HG03066 (cell line): ENCODE results near the gene TMEM243.
"Not testable (repeated sequence)": the region's sequence is repeated elsewhere in the genome, so short reads cannot be mapped to it uniquely, and the experiment has no call there.

Experiments
- ATAC-seq: cut with Tn5 transposase; IDR thresholded peaks from one replicate; pipeline ENCODE4 v1.9.1; 2021; ENCODE audit warnings: low read depth; ENCODE audit not compliant: unreplicated experiment

Gene TMEM243

DNA sequence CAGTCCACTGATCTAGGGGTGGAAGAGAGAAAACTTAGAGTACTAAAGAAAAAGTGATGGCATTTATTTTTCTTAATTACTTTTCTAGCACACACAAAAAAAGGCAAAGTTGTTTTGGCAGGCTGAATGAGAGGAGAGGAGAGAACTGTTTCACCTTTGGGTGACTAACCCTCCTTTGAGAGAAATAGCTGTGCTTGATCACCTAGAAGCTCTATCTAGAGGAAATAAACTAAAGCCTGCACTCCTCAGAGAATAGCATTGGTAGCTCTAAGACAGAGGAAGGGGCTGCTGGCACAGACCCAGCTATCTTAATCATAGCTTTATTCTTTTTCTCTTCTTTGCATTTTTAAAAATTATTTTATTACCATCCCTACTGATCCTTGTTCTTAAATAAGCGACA is 6.3 kb downstream of the TMEM243 start:
- ATAC-seq: no peak

DNA sequence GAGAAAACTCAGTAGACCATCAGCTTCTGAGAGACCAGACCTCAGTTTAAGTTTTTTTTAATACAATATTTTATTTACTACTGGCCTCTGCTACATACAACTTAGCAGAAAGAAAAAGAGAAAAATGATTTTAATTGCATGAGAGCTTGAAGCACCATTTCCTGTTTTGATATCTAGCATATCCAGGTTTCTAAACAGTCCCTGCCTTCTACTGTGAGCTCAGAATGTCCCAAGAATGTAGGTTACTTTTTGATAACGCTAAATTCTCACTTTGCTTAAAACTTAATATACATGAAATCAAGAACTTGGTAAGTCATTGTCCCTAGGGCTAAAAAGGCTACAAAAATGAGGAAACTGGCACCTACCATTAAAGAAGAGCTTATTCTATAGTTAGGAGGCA is 7.0 kb downstream of the TMEM243 start:
- ATAC-seq: no peak

DNA sequence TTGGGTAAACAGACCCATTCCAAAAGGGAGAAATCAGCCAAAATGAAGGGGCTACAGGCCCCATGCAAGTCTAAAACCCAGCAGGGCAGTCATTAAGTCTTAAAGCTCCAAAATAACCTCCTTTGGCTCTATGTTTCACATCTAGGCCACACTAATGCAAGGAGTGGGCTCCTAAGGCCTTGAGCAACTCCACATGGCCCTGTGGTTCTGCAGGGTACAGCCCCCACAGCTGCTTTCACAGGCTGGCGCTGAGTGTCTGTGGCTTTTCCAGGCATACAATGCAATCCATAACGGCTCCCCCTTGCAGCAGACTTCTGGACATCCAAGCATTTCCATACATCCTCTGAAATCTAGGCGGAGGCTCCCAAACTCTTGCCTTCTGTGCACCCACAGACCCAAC is 9.0 kb downstream of the TMEM243 start:
- ATAC-seq: no peak

DNA sequence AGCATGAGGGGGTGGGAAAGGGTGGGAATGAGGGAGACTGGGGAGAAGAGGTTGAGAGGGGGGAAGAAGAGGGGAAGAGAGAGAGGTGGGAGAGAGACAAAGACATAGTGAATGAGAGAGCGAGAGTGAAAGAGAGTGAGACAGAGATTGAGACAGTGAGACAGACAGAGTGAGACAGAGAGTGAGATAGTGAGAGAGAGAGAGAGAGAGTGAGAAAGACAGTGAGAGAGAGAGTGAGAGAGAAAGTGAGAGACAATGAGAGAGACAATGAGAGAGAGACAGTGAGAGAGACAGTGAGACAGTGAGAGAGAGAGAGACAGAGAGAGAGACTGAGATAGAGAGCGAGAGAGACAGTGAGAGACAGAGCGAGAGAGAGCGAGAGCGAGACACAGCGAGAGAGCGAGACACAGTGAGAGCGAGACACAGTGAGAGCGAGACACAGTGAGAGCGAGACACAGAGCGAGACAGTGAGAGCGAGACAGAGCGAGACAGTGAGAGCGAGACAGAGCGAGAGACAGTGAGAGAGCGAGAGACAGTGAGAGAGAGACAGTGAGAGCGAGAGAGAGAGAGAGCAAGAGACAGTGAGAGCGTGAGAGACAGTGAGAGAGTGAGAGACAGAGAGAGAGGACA is 10.1 kb downstream of the TMEM243 start:
- no peak for ATAC-seq

DNA sequence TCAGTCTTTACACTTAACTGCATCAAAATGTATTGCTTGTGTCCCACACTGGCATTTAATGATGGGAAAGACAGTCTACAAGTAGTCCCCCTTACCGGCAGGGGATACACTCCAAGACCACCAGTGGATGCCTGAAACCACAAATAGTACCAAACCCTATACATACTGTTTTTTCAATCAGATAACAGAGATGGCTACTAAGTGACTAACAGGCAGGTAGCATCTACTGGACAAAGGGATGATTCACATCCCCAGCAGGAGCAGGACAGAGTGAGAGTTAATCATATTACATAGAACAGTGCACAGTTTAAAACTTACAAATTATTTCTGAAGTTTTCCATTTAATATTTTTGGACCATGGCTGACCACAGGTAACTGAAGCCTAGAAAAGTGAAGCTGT is 13.2 kb downstream of the TMEM243 start:
- ATAC-seq: no peak

DNA sequence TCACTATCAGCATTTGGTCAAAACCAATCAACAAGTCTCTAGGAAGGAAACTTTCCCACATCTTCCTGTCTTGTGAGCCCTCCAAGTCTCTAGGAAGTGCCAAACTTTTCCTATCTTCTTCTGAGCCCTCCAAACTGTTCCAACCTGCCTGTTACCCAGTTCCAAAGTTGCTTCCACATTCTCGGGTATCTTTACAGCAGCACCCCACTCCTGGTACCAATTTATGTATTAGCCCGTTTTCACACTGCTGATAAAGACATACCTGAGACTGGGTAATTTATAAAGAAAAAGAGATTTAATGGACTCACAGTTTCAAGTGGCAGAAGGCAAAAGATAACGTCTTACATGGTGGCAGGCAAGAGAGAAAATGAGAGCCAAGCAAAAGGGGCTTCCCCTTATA is 13.8 kb downstream of the TMEM243 start:
- not testable (repeated sequence) for ATAC-seq

DNA sequence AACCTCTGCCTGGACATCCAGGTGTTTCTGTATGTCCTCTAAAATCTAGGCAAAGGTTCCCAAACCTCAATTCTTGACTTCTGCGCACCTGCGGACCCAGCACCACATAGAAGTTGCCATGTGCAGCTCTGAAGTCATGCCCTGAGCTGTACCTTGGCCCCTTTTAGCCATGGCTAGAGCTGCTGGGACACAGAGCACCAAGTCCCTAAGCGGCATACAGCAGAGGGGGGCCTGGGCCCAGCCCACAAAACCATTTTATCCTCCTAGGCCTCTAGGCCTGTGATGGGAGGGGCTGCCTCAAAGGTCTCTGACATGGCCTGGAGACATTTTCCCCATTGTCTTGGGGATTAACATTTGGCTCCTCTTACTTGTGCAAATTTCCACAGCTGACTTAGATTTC is 14.6 kb downstream of the TMEM243 start:
- no peak for ATAC-seq

DNA sequence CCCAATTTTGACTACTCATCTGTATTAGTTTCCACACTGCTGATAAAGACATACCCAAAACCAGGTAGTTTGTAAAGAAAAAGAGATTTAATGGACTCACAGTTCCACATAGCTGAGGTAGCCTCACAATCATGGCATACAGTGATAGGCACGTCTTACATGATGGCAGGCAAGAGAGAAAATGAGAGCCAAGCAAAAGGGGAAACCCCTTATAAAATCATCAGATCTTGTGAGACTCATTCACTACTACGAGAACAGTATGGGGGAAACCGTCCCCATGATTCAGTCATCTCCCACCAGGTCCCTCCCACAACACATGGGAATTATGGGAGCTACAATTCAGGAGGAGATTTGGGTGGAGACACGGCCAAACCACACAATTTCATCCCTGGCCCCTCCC is 15.6 kb downstream of the TMEM243 start:
- ATAC-seq: not testable (repeated sequence)

DNA sequence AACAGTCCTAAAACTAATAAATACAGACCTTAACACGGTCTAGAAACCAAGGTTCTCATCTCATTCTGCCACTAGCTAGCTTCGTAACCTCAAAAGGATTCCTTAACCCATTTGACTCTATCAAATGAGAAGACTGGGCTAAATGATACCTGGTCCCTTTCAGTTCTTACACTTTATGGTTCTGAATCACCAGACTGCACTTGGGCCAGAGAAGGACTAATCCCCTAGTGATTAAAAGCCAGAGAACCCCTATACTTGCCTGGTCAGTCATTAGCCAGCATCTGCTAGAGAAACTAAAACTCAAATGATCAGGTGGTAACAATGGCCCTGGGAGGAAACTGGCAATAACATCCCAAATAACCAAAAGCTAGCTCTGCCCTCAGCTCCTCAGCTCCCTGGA is 16.8 kb downstream of the TMEM243 start:
- no peak for ATAC-seq

DNA sequence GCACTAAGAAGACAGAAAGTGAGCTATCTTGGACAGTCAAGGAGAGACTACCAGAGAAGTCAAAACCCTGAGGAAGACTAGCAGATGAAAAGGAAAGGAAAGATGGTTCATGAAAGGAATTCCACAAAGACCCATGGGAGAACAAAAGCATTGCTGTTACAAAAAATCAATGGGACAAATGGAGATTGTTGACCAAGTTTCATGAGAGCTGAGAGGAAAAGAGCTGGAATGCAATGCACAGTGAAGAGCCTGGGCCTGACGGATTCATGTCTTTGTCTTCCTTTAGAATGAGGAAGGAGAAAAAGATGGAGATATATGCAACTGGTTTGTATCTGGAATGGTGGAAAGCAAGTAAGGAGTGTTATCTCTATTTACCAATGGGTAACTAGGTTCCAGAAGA is 17.3 kb downstream of the TMEM243 start:
- no peak for ATAC-seq

DNA sequence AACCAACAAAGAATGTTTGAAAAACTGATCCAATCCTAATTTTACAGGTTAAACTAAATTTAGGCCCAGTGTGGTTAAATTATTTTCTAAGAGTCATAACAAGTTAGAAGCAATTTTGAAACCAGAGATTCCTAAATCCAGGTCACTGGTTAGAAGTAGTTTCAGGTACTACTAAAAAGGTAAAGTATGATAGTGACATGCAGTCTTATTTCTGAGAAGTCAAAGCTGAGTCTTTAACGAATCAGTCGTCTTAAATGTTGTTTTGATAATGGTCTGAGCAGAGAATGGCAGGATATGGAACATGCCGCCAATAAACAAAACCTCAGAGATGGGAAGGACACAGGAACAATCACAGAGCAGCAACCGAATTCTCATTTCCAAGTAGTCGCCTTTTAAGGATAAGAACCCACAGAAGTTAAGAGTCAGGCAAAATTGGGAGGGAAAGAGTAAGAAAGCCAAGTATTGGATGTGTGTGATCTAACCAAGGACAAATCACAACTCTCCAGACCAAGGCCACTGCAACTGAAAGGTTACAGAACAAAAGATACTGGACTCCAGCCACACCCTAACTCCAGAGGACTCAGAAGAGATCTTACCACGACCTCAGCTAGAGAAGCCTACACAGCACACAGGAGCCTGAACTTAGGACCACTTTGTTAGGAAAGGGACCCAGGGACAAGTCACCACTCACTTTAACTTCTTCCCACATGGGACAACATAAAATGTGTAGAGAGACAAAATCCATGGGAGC is 19.7 kb downstream of the TMEM243 start:
- ATAC-seq: no peak

DNA sequence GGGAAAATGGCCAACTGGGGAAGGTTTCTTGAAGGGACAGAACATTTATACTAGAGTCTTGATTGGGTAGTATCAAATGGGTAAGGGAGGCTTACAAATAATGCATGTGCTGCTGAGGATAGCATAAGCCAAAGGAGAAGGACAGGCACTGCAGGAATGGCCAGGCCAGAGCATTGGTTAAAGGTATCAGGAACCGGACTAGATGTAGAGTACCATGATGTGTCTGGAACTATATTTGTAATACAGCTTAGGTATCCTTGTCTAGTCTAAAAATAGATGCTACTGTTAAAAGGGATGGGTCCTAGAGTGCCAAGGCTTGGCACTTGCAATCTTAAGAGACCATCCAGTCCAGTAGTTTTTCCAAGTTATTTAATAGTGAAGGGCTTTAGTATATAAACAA is 20.3 kb downstream of the TMEM243 start:
- ATAC-seq: no peak

DNA sequence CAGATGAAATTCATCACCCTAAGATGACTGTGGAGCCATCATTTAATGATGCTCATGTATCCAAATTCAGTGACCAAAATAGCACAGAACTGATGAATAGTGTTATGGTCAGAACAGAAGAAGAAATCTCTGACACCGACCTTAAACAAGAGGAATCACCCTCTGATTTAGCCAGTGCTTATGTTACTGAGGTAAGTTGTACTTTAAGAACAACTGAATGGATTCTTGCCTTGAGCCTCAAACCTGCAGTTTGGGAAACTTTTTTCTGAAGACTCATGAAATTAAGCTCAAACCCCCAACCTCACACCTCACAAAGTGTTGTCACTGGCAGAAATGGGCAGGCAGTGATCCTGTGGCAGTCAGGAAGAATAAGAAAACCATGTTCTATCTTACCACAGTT is 25.6 kb downstream of the TMEM243 start:
- no peak for ATAC-seq

DNA sequence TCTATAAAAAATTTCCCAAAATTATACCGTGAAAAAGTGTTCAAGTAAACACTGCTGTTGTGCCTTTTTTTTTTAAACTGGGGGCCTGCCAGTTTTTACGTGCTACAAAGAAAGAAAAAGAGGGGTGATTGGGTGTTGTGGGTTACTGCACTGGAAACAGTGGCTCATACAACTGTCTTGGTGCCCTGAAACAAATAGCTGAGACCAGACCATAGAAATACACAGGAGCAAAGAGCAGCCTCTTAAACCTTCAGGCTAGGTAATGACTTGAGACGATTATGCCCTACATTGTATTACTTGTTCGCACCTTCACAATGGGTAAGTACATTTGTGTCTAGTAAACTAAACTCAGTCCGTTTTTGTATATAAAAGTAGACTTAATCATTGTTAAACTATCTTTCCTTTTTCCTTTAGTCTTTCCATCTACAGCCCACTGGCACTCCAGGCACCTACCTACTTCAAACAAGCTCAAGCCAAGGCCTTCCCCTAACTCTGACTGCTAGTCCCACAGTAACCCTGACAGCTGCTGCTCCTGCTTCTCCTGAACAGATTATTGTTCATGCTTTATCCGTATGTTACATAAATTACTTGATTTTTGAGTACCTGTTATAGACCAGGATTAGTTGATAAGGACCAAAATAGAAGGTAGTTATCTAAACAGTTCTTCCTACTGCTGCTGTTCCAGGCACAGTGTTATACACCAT is 26.6 kb downstream of the TMEM243 start:
- ATAC-seq: no peak

DNA sequence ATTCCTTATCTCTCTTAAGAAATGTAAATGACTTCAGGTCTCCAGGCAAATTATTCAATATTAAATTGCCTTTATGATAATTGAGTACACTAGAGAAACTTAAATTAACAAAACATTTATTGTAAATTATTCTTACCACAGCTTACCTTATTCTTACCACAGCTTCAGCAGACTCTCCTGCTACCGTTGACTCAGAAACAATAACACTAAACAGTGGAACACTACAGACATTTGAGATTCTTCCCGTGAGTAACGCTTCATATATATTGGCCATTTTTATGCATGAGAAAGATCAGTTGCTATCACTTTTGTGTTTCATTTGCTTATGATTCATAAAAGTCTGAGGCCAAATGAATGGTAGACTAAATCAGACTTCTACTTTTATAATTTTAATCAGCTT is 28.7 kb downstream of the TMEM243 start:
- no peak for ATAC-seq

DNA sequence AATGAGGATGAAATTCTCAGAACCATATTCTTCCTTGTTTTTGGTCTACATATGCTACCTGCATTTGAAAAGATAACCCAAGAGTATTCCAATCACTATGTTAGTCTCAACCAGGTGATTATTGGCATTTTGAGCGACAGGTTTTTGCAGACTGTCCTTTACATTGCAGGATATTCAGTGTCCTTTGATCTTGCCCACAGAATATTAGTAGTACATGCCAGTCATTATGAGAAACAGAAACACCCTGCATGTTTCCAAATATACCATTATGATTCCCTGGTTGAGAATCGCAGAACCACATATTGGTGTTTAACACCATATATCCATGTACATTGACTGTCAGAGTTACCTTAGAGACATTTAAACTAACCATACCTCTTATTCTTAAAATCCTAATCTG is 30.6 kb downstream of the TMEM243 start:
- no peak for ATAC-seq

DNA sequence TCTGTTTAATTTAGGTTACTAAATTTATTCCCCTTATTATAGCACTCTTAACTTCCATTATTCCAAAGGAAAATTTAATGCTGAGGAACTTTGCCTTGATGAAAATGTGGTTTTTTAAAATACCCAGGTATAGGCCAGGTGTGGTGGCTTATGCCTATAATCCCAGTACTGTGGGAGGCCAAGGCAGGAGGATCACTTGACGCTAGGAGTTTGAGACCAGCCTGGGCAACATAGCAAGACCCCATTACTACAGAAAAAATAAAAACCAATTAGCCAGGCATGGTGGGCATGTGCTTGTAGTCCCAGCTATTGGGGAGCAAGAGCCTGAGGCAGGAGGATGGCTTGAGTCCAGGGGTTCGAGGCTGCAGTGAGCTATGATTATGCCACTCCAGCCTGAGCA is 32.4 kb downstream of the TMEM243 start:
- ATAC-seq: no peak

DNA sequence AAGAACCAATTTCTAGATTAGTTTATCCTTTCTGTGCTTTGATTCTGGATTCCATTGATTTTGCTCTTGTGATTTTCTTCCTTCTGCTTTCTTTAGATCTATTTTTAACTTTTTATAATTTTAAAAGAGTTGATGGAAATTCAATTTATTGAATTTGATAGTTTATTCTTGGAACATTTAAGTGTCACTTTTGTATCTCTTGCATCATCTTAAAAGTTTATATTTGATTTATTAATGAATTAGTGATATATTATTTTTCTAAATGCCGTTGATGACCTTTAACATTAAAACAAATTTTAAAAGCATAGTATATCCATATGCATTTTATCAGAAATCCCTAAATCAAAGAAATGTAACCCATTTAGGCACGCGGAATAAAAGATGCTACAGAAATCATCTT is 40.4 kb downstream of the TMEM243 start:
- ATAC-seq: no peak

DNA sequence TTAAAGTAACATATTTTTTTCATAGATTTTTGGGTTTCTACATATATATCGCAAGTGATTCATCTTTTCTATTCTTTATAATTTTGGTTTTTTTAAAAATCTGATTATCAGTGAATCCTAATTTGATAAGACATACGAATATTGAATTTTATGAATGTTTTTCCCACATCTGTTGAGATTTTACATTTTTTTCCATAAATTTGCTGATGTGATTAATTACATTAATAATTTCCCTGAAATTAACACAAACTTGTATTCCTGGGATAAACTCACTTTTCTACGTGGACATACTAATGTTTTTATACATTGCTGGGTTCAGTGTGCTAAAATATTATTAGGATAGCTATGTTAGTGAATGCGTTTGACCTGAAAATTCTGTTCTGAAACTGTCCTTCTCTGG is 41.2 kb downstream of the TMEM243 start:
- no peak for ATAC-seq

DNA sequence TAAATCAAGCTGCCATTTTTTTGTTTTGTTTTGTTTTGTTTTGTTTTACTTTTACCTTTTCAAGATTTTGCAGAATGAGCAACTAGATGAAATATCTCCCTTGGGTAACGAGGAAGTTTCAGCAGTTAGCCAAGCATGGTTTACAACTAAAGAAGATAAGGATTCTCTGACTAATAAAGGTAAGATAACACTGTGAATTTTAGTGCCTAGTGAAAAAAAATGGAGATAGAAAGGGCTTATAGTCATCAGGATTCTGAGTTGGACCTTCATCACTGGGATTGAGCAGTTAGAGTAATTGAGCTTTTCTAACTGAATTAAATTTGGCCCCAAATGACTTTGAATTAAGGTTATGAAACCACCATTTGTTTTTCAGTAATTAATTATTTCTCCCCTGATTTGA is 46.1 kb downstream of the TMEM243 start:
- no peak for ATAC-seq

DNA sequence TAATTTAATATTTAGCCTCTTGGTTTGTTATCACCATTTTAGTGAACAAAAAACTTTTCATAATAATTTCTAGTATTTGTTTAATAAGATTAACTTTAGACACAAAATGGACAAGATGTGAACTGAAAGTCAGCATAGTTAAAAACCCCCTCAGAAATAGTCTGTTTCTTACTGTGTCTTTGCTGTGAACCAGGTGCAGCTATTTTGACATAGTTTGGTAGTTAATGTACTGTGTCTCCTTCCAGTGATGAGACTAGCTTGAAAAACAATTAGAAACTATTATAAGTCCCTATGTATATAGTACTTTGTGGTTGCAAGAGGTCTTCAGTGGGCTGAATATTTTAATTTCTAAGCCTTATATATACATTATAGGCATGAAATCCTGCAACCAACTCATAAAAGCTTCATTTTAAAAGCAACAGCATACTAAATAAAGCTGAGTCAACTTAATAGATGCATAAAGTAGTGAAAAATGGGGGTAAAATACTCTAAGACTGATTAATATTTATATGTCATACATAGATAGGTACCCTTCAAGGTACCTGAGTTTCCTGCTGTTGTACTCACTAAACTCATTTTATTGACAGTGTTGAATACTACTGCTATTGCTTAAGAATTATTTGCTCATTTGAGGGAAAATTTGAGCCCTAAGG is 48.1 kb downstream of the TMEM243 start:
- no peak for ATAC-seq
